GM18507 (cell line): ENCODE data around the gene SH2D1B.
"Not testable (repeated sequence)": the region's sequence is repeated elsewhere in the genome, so short reads cannot be mapped to it uniquely, and the experiment has no call there.

Experiments
- DNase-seq: peaks from one replicate; pipeline ENCODE4 v3.0.0; 2011; ENCODE audit warnings: low read depth; ENCODE audit not compliant: insufficient read length; ENCODE audit errors: extremely low spot score
- FAIRE-seq: peaks from 2 replicates; lab custom pipeline; 2011; peaks lifted over from hg19 to GRCh38; lab: Jason Lieb, UNC

Gene SH2D1B

DNA sequence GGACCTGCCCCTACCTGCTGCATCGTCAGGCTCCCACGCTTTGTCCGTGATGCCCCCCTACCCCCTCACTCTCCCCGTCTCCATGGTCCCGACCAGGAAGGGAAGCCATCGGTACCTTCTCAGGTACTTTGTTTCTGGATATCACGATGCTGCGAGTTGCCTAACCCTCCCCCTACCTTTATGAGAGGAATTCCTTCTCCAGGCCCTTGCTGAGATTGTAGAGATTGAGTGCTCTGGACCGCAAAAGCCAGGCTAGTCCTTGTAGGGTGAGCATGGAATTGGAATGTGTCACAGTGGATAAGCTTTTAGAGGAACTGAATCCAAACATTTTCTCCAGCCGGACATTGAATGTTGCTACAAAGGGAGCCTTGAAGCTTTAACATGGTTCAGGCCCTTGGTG lies 44.2 kb downstream of the SH2D1B start:
- FAIRE-seq (no peak), DNase-seq (no peak)

DNA sequence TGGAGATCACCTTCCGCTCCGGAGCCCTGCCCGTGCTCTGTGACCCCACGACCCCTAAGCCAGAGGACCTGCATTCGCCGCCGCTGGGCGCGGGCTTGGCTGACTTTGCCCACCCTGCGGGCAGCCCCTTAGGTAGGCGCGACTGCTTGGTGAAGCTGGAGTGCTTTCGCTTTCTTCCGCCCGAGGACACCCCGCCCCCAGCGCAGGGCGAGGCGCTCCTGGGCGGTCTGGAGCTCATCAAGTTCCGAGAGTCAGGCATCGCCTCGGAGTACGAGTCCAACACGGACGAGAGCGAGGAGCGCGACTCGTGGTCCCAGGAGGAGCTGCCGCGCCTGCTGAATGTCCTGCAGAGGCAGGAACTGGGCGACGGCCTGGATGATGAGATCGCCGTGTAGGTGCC lies 44.9 kb downstream of the SH2D1B start:
- DNase-seq (no peak), FAIRE-seq (no peak)

DNA sequence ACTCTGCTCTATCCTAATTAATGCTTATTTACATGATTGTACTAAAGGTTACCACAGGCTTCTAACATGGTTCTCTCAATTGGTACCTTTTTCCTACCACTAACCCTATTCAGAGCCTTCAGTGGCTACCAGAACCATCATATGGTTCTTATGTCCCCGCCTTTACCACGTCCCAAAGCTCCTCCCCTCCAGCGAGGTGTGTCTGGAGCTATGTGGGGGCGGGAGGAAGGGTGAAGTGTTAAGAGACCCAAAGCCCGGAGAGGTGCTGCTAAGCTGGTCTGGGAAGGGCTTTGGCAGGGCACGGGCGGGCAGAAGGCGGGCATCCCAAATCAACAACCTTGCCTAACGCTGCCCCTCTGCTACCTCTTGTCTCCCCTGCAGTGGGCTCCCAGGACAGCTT lies 45.3 kb downstream of the SH2D1B start:
- DNase-seq (no peak), FAIRE-seq (no peak)

DNA sequence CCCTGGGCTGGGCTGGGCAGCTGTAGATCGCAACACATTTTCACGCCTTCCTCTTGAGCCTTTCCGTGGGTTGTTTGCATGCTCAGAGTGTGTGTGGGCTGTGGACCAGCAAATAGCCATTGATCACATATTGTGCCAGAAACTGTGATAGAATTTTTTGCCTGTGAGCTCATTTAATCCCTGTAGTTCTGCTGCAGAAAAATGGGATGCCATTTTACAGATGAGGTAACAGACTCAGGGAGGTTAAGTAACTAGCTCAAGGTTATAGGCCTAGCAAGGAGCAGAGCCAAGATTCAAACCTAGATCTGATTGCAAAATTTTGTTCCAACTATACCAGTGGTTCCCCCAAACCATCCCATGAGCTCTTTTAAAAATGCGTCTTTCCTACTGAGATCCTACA lies 45.8 kb downstream of the SH2D1B start:
- no peak for FAIRE-seq
- no peak for DNase-seq

DNA sequence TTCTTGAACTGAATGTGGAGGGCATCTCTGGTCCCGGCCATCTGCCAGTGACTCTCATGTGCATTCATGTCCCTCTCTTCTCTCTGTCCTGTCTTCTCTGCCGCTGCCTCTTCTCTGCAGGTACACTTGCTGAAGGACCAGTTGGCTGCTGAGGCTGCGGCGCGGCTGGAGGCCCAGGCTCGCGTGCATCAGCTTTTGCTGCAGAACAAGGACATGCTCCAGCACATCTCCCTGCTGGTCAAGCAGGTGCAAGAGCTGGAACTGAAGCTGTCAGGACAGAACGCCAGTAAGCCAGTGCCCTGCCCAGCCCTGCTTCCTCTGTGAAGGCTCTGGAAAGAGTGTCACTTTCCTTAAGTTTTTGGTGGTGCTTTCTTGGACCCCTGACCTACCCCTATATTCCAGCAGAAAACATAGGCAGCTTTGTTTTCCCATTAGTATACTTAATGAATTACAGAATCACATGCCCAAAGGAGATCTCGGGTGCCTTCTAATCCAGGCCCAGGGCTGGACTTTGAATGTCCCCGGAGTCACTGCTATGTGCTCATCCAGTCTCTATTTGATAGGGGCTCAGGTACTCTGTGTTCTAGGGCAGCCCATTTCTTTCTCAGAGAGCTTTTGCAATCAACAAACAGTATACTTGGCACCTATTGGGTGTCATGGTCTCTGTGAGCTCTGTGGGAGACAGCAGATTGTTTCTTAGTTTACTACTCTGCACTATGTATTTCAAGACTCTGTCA lies 46.5 kb downstream of the SH2D1B start:
- no peak for FAIRE-seq
- DNase-seq = no peak

DNA sequence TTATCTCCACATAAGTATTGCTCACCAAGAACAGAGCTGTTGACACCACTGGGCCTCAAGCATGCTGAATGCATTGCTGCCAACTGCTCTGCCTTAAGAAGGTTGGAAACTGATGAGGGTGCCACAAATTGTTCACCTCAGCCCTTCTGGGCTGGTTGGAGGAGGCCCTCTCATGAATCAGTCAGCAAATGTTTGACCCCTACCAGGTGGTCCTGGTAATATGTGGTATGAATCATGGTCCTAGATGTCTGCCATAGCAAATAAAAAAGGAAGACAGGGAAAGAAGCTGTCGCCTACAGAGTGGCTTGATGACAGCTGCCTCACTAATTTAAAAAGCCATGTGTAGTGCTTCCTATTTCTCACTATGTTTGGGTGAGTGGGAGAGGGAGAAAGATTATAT lies 47.4 kb downstream of the SH2D1B start:
- DNase-seq (no peak), FAIRE-seq (no peak)

DNA sequence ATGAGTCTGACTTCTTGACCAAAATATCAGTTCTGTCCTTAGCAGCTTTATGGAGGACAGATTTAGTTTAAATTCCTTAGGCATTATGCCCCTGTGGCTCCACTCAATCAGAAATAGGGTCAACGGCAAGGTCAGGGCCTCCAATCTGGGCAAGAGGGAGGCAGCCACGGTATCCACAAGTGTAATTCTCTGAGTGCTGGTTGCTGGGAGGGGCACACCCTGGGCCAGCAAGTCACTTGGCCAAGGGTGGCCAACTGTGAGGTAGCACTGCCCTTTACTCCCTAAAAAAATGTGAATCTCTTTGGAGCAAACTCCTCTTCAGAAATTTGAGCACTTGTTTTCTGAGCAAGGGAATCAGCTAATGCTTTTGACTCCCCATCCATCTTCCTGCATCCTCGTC lies 48.1 kb downstream of the SH2D1B start:
- DNase-seq (no peak), FAIRE-seq (no peak)

DNA sequence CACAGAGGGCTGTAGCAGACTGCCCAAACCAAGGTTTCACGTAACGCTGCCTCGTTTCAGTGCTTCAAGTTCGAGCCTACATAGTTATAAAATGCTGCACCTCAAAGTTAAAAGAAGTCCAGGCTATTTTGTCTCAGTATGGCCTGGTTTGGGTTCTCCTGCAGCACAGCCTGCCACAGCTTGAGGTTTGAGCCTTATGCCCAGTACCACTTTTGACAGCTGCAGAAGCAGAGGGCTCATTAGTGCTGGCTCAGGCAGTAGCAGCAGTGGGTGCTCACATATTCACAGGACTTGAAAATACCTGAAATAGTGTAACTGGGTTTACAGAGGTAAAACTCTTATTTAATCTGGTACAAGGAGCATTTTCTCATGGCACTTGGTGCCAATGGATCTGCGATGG lies 50.6 kb downstream of the SH2D1B start:
- FAIRE-seq (peak; percentile 24), DNase-seq (no peak)

DNA sequence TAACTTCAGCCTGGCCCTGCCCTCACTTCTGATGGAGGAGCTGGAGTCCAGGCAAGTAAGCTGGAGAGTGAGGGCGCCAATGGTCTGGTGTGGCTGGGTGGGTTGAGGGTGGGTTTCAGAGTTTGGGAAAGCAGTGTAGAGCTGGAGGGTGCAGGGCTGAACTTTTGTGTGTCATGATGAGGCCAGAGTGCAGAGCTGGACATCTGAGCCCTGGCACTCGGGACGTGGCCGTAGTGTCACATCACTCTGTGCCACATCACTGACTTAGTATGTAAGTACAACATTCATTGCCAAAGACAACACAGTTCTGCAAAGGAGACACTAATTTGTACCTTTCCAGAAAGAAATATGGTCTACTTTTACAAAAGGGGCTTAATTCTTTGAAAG lies 51.1 kb downstream of the SH2D1B start:
- no peak for FAIRE-seq

DNA sequence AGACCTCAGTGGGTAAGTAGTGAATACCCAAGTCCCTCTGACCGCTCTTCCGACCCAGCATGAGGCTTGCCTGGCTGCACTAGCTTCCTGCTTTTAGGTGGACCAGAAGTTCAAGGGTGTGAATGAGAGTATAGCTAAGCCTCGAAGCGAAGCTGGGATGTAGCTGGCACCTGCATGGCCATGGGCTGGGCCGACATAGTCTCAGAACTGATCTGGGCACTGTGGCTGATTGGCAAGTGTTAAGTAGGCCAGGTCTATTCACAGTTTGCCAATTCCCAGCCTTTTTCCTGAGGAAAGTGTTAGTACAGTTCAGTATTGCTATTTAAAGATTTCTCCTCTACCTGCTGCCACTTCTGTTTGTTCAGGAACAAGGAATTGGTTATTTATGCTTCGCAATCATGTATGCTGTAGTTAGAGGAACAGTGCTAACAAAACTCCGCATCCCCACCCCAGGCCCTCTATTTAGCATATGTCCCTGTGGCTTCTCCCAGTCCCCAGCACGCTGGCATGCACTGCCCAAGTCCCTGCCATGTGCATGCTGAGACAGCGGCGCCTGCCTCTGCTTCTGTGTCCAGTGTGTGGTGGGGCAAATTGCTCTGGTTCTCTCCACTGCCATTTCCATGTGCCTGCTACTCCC lies 51.6 kb downstream of the SH2D1B start:
- DNase-seq = no peak
- FAIRE-seq = no peak

More for the DNA sequence above, 51.1 kb downstream of the SH2D1B start:
- no peak for DNase-seq

DNA sequence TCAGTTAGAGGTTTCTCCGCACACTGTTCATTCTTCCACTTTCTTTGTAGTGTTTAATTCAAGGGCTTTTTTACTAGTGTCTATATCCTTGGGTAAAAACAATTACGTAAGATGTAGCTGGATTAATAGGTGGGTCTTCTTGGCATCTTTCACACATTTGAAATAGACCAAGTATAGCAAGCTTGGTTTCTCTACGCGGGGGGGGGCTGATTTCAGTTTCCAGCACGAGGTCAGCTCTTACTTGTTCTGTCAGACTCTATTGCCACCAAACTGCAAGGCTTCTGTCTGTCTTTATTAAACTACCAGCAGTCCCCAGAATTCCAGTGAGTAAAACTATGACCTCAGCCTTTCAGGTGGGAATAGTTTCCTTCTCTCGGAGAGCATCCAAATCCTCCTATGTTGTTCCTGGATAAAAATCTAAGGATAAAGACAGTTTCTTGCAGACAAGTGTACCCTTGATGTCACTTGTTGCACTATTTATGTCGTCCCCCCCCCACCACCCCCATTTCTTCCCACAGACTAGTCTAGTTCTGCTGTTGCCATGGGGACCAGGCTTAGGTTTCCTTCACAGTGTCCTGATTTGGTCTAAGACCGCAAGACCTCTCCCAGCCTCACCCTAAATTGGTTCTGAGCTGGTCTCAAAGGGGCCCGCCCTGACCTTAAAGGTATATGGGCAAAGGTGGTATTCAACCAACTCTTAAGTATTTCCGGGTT lies 52.3 kb downstream of the SH2D1B start:
- FAIRE-seq (no peak), DNase-seq (no peak)

DNA sequence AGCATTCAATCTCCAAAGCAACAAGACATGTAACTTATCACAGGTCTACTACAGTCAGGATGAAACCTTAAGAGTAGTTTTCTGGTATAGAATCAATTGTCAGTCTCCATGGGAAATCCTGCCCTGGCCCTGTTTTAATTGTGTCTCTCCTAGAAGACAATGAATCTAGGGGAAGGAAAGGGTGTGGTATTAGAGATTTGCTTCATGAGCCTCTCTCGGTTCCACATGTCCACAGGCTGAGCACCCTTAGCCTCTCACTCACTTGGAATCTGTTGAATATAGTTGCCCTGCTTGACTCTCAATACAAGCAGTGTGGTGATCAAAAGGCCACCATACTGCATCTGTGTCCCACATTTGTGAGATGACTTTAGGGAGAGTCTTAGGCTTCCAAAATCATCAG lies 53.0 kb downstream of the SH2D1B start:
- FAIRE-seq (no peak), DNase-seq (no peak)

DNA sequence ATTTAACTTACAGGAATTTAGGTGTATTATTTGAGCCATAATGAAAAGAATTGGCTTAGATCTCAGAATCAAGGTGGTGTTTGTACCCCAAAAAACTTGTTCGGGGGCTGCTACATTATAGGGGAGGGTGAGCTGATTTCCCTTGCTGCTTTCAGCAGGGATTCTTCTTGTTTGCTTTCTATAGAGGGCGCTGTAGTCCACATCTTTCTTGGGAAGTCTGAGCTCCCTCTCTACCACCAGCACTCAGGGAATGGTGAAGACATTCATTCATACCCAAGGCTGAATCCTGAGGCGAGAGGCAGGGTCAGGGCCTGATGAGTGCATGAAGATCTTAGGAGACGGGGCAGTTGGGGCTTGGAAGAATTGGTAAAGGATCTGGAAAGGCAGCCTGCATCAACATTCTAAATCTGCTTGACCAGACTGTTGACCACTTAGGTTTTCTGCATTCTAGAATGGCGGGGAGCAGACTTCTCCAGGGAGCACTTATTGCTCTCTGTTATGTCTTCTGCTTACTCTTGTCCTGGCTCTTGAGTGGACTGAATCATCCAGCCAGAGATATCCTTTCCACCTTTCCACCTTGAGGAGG lies 54.2 kb downstream of the SH2D1B start:
- peak; percentile 21 for FAIRE-seq
- no peak for DNase-seq

DNA sequence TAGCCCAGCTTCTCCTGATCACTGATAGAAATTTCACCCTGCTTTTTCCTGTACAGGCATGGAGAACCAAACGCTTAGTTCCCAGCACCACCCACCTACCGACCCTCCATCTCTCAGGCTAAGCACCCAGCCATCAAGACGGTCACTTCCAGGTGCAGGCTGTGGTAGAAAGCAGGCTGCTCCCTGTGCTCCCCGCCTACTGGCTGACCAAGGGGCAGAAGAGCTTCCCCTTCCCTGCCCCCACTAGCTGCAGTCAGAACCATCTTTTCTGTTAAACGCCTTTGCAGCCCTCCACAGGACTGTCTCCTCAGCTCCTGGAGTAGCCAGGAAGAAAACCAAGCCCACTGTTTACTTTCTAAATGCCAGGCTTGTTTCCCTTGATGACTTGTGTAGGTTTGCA lies 58.2 kb downstream of the SH2D1B start:
- no peak for DNase-seq

DNA sequence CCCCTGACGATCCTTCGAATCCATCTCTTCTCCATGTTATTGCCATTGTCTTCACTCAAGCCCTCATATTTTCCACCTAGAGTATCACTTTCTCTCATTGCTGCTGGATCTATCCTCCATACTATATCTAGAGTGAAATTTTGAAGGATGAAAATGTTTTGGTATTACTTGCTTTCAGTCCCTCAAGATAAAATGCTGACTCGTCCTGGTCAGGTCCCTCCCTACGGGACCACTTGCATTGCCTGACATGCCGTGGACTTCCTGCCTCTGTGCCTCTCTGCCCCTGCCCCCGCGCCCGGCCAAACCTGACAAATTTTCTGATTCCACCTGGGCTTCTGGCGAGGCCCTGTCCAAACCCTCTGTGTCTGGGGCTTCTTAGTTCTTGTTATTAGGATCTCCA lies 58.9 kb downstream of the SH2D1B start:
- no peak for FAIRE-seq
- DNase-seq = no peak

More for the DNA sequence above, 58.2 kb downstream of the SH2D1B start:
- no peak for FAIRE-seq

DNA sequence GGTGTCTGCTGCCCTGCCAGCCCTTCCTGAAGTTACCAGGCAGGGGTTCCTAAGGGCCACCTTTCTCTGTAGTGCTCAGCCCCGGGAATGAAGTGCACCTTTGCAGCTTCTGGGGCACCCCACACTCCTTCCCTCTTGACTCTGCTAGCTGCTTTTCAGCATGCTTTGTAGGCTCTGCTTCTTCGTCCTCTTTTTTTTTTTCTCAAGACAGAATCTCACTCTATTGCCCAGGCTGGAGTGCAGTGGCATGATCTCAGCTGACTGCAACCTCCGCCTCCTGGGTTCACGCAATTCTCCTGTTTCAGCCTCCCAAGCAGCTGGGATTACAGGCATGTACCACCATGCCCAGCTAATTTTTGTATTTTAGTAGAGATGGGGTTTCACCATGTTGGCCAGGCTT lies 60.1 kb downstream of the SH2D1B start:
- DNase-seq, FAIRE-seq: not testable (repeated sequence)

DNA sequence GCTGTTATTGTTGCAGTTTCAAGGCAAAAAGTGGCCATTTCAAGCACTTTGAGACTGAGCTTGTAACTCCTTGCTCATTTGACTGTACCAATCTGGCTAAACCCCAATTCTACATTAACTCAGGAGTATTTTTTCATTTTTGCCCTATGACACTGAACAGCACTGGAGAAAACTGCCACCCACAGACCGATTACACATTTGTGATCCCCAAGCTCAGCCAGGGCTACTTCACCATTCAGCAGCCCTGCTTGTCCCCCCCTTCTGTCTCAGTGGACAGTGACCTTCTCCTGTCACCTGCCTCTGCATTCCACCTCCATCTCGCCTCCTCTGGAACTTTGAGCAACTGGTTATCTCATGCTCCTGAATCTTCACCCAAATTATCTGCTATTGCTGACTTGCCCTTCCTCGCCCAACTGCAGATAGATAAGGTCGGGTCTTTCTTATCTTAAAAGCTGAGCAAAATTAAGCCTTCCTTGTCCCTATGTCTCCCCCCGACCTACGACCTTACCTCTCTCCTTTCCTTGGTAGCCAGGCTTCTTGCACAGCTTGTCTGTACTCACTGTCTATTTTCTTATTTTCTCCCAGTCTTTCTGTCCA lies 60.6 kb downstream of the SH2D1B start:
- FAIRE-seq = no peak

DNA sequence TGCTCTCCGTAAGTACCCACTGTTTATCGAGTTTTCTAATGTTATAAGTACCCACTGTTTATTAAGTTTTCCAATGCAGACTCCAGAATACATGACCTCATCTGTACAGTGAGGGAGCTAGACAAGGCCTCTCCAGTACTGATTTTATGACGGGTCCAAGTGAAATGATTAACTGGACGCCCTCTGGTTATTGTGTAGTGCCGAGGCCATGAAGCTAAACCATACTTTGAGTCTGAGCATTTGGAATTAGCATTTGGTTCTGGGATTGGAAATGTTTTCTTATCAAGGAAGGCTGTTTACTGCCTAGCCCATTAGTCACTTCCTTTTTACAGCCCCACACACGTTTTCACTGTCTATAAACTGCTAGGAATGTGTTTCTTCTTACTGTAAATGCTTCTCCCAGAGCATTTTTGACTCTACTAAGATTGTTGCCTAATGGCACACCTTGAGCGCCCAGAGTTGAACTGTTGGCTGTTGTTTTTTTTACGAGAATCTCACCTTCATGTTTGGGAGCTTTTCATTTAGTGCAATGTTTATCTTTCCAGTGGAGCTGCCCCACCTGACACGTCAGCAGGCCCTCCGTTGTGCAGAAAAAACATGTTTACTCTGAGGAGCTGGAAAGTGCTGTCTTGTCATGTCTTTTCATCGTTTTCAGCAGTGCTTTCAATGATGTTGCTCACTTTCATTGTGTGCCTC lies 62.2 kb downstream of the SH2D1B start:
- FAIRE-seq = no peak
- DNase-seq = no peak

More for the DNA sequence above, 60.6 kb downstream of the SH2D1B start:
- DNase-seq = no peak

DNA sequence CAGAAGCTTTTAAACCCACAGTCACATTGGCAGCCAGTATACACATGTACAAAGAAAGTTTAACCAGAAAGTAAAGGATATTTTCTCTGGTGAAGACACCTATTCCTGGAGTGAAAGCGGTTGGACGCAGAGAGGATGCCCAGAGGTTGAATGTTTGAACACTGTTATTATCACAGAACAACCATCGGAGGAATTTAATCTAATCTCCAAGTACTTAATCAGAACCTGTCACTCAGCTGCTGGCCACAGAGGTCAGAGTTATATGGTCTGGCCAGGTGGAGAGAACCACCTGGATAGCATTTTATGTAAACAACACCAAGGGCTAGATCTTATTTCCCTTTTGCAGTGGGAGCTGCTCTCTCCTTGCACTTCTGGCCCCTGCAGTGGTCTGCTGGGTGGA lies 64.7 kb downstream of the SH2D1B start:
- FAIRE-seq (no peak), DNase-seq (no peak)
